Measurements from ENCODE around the gene HAPLN1. TPM values are rescaled to one million over a fixed set of nuclear protein-coding genes. Genes with fewer than 3 reads are reported as not detected.
A peak's percentile ranks its signal among the peaks of the same experiment; 100 is the strongest.

Gene HAPLN1
- total and polyA plus RNA-seq, 10 of the 15 experiments (the other 5 are each of a cell fraction or from before 2014, with no cell fraction given): 0.05 to 0.21 (median 0.17) TPM; not detected in 2

DNA sequence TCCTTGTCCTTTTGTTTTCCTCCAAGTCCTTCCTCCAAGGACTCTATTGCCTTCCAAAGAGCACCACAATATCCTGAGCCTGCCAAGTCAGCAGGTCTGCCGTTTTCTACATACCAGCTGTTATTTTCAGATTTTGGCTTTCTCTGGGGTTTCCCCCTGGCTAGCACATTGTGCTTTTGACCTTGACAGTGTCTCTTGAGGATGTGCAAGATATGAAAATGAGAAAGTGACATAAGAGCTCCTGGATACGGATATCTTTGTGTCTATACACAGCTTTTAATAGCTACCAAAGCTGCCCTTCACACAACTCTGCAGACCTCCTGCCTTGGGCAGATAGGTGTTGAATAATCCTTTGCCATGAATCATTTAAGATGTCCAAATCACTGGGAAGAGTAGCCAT lies 67.0 kb downstream of the HAPLN1 start (continued):
- TF ChIP-seq, protein P1, sequence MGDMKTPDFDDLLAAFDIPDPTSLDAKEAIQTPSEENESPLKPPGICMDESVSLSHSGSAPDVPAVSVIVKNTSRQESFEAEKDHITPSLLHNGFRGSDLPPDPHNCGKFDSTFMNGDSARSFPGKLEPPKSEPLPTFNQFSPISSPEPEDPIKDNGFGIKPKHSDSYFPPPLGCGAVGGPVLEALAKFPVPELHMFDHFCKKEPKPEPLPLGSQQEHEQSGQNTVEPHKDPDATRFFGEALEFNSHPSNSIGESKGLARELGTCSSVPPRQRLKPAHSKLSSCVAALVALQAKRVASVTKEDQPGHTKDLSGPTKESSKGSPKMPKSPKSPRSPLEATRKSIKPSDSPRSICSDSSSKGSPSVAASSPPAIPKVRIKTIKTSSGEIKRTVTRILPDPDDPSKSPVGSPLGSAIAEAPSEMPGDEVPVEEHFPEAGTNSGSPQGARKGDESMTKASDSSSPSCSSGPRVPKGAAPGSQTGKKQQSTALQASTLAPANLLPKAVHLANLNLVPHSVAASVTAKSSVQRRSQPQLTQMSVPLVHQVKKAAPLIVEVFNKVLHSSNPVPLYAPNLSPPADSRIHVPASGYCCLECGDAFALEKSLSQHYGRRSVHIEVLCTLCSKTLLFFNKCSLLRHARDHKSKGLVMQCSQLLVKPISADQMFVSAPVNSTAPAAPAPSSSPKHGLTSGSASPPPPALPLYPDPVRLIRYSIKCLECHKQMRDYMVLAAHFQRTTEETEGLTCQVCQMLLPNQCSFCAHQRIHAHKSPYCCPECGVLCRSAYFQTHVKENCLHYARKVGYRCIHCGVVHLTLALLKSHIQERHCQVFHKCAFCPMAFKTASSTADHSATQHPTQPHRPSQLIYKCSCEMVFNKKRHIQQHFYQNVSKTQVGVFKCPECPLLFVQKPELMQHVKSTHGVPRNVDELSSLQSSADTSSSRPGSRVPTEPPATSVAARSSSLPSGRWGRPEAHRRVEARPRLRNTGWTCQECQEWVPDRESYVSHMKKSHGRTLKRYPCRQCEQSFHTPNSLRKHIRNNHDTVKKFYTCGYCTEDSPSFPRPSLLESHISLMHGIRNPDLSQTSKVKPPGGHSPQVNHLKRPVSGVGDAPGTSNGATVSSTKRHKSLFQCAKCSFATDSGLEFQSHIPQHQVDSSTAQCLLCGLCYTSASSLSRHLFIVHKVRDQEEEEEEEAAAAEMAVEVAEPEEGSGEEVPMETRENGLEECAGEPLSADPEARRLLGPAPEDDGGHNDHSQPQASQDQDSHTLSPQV (IDR thresholded peaks at IDR 0.05): no peak
- TF ChIP-seq ZNF687 (IDR thresholded peaks at IDR 0.05) (no peak), SUZ12 (IDR thresholded peaks at IDR 0.05; ENCODE audit: unreplicated experiment) (no peak), STAT1 (conservative IDR thresholded peaks at IDR 0.05) (no peak), RAD21 (IDR thresholded peaks at IDR 0.05; ENCODE audit: insufficient read depth, low read depth, low read length) (no peak), LARP7 (IDR thresholded peaks at IDR 0.05) (no peak), SMC3 (IDR thresholded peaks at IDR 0.05; ENCODE audit: borderline replicate concordance, low read length) (no peak), JUNB (IDR thresholded peaks at IDR 0.05) (peak; percentile 13; the same call in 1 of the 2 replicates), BRCA1 (IDR thresholded peaks at IDR 0.05; ENCODE audit: low read depth, low read length) (no peak), NFYA (IDR thresholded peaks at IDR 0.05; ENCODE audit: borderline replicate concordance, low read depth, low read length) (no peak), YBX1 (IDR thresholded peaks at IDR 0.05) (no peak)
- TF ChIP-seq, protein P2, sequence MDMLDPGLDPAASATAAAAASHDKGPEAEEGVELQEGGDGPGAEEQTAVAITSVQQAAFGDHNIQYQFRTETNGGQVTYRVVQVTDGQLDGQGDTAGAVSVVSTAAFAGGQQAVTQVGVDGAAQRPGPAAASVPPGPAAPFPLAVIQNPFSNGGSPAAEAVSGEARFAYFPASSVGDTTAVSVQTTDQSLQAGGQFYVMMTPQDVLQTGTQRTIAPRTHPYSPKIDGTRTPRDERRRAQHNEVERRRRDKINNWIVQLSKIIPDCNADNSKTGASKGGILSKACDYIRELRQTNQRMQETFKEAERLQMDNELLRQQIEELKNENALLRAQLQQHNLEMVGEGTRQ (IDR thresholded peaks at IDR 0.05; ENCODE audit: borderline replicate concordance, low read depth, low read length): no peak

Measured in GM12878 (cell line).